Activated CD4-positive, alpha-beta T cell treated with anti-CD3 and anti-CD28 coated beads for 36 hours (primary cell): ENCODE data around the gene AZGP1. TPM values are rescaled to one million over a fixed set of nuclear protein-coding genes. Genes with fewer than 3 reads are reported as not detected.
"Not testable (repeated sequence)": the region's sequence is repeated elsewhere in the genome, so short reads cannot be mapped to it uniquely, and the experiment has no call there.

ENCODE experiments used
- ATAC-seq: fragments of 200-7000 bp; cut with Tn5 transposase; one replicate; pipeline ENCODE4 v1.10.0; 2021; ENCODE audit warnings: mild to moderate bottlenecking, moderate library complexity
- CTCF ChIA-PET: fragments of 350-600 bp; sonication (Branson Sonifier 250); formaldehyde crosslinking; loops from one replicate; lab custom pipeline; 2021; ENCODE audit warnings: antibody characterized with exemption; lab: Charles Lee
- POLR2A ChIA-PET: fragments of 350-600 bp; sonication (Branson Sonifier 250); formaldehyde crosslinking; loops from one replicate; lab custom pipeline; 2021; ENCODE audit warnings: antibody characterized with exemption, inconsistent platforms; lab: Charles Lee
- DNase-seq: peaks from one replicate; pipeline ENCODE4 v3.0.0-alpha.2; 2020
- H3K27ac Mint-ChIP-seq: one replicate; pipeline ENCODE4 v1.8.0; 2021; ENCODE audit warnings: mixed read lengths
- H3K27me3 Mint-ChIP-seq: one replicate; pipeline ENCODE4 v1.8.0; 2021; ENCODE audit warnings: mixed read lengths
- H3K36me3 Mint-ChIP-seq: one replicate; pipeline ENCODE4 v1.8.0; 2021; ENCODE audit warnings: low read depth, mixed read lengths
- H3K4me1 Mint-ChIP-seq: one replicate; pipeline ENCODE4 v1.8.0; 2021; ENCODE audit warnings: mixed read lengths
- H3K4me3 Mint-ChIP-seq: one replicate; pipeline ENCODE4 v1.8.0; 2021; ENCODE audit warnings: mild to moderate bottlenecking, moderate library complexity, mixed read lengths
- H3K9me3 Mint-ChIP-seq: one replicate; pipeline ENCODE4 v1.8.0; 2021; ENCODE audit warnings: low read depth, mixed read lengths
- intact Hi-C, 2 experiments: fragments of 100-400 bp; cut with DNase I in 1 of 2; cut with micrococcal nuclease in 1 of 2; formaldehyde crosslinking; loops; one replicate each; pipeline versions ENCODE4 v1.14.2 to v1.15.1; 2022 to 2024; cut with DNase I, micrococcal nuclease
- total RNA-seq, 2 experiments: library from RNA; stranded (reverse); gene quantifications; one replicate each; pipeline ENCODE4 v1.2.3, GENCODE V29; 2021

The AZGP1 gene
- total RNA-seq, 2 experiments from 2014 or later = not detected

- intact Hi-C loops = loop anchor here (1.0 to 10.0 kb wide), 17 partner anchors 11 to 607 kb away; partner anchors contain the start of genes ZNF3 (in 2 of the 2), AP4M1 (in 1 of the 2), BUD31 (in 1 of the 2) and COPS6 (in 1 of the 2)
- peak within 1 kb of the TSS; percentile 94 for H3K4me3 Mint-ChIP-seq
- ChIA-PET POLR2A (no interaction called here), CTCF (interaction anchor here (0.6 to 3.3 kb wide), 7 partner anchors 9 to 97 kb away, joined by 3 to 14 read pairs (median 4); partner anchors contain the start of genes GJC3, TRIM4 and ZSCAN21)
- peak; percentile 87 for ATAC-seq
- peak; percentile 92 for DNase-seq
- H3K4me1 Mint-ChIP-seq = peaks cover 53% of the 10 kb centered on the region
- H3K27ac Mint-ChIP-seq = peak within 1 kb of the TSS; percentile 96
- no peaks in the 10 kb centered on the region for H3K27me3 Mint-ChIP-seq
- H3K36me3 Mint-ChIP-seq = peaks cover 23% of the 10 kb centered on the region
- no peaks in the 10 kb centered on the region for H3K9me3 Mint-ChIP-seq
These were observed 39.7 kb upstream of the AZGP1 start, which contains the start of gene ZKSCAN1 for GRCh38 chr7:100015232-100016214. ZKSCAN1 (plus strand) TSS chr7:100015596; CDS start chr7:100023507, 7,911 bp downstream.

DNA sequence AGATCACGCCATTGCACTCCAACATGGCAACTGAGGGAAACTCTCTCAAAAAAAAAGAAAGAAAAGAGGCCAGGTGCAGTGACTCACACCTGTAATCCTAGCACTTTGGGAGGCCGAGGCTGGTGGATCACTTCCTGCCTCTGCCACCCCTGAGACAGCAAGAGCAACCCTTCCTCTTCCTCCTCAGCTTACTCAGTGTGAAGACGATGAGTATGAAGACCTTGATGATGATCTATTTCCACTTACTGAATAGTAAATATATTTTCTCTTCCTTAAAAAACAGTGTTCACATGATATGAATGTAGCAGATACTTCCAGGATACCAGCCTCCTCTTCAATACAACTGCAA lies 37.5 kb upstream of the AZGP1 start:
- Mint-ChIP-seq H3K36me3 (peaks cover 12% of the 10 kb centered on the region), H3K9me3 (no peaks in the 10 kb centered on the region), H3K4me1 (peaks cover 34% of the 10 kb centered on the region), H3K27ac (peak overlapping the region; percentile 65), H3K27me3 (no peaks in the 10 kb centered on the region), H3K4me3 (no peak overlapping the region)
- intact Hi-C loops = loop anchor here in 1 of 2 experiments (5.0 to 10.0 kb wide), 2 partner anchors 209 to 531 kb away; no protein-coding TSS in a partner anchor
- CTCF ChIA-PET = interaction anchor here (1.0 to 1.1 kb wide), 3 partner anchors 11 to 97 kb away, joined by 3 to 4 read pairs (median 3); no protein-coding TSS in a partner anchor
- DNase-seq = peak; percentile 73
- ATAC-seq = peak; percentile 80
- POLR2A ChIA-PET = no interaction called here

DNA sequence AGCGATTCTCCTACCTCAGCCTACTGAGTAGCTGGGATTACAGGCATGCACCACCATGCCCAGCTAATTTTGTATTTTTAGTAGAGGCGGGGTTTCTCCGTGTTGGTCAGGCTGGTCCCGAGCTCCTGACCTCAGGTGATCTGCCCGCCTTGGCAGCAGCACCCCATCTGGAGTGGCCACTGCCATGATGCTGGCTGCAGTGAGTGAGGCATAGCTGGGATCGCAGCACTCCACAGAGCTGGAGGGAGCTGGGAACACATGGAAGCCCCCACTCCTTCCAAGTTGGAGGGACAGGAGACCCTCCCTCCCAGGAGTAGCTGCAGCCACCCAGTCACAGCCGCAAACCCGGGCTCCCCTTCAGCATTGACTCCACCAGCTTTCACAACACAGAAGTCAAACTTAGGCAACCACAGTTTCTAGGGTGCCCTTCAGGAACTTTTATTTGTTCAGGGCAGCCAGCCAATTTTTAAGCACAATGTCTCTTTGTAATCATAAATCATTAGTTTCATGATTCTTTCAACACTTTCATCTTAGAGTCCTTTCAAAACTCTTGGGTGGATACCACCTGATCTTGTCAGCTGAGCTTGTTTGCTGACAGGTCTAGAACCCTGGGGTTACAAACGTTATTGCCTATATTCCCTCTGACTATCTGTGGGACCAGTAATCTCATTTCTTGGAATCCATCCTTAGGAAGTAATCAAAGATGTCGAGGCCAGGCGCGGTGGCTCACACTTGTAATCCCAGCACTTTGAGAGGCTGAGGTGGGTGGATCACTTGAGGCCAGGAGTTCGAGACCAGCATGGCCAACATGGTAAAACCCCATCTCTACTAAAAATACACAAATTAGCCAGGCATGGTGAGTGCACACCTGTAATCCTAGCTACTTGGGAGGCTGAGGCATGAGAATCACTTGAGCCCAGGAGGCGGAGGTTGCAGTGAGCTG lies 36.8 kb upstream of the AZGP1 start:
- H3K9me3 Mint-ChIP-seq, ATAC-seq, DNase-seq, H3K27me3 Mint-ChIP-seq, H3K36me3 Mint-ChIP-seq, POLR2A ChIA-PET, H3K4me3 Mint-ChIP-seq: not testable (repeated sequence)
- peak overlapping the region; percentile 65 for H3K27ac Mint-ChIP-seq
- CTCF ChIA-PET = interaction anchor here (1.0 to 1.3 kb wide), 4 partner anchors 10 to 96 kb away, joined by 3 to 4 read pairs (median 3); no protein-coding TSS in a partner anchor
- intact Hi-C loops = loop anchor here in 1 of 2 experiments (5.0 to 10.0 kb wide), 2 partner anchors 210 to 532 kb away; no protein-coding TSS in a partner anchor
- peaks cover 28% of the 10 kb centered on the region for H3K4me1 Mint-ChIP-seq

DNA sequence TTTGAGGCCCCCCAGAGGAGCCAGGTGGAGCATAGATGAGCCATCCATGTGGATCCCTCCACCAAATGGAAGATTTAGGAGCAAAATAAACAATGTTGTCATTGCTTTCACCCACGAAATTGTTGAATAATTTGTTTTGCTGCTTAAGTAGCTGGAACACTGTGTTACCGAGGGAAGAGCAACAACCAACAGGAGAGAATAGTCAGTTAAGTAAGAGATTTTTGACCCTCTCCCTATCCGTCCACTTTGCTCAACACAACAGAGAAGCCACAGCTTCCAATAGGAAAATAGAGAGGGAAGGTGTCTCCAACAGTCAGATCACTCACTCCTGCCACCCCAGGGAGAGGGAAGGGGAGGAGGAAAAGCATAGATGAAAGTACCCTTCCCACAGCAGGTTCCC lies 35.7 kb upstream of the AZGP1 start:
- ChIA-PET CTCF (interaction anchor here (0.7 to 1.3 kb wide), 2 partner anchors 24 to 126 kb away, joined by 3 read pairs; no protein-coding TSS in a partner anchor), POLR2A (no interaction called here)
- intact Hi-C loops = loop anchor here in 1 of 2 experiments (5.0 to 10.0 kb wide), 2 partner anchors 211 to 533 kb away; no protein-coding TSS in a partner anchor
- Mint-ChIP-seq H3K27ac (no peak overlapping the region), H3K4me1 (peaks cover 19% of the 10 kb centered on the region), H3K9me3 (no peaks in the 10 kb centered on the region), H3K4me3 (no peak overlapping the region), H3K36me3 (peaks cover 6% of the 10 kb centered on the region), H3K27me3 (no peaks in the 10 kb centered on the region)
- DNase-seq (no peak), ATAC-seq (no peak)

DNA sequence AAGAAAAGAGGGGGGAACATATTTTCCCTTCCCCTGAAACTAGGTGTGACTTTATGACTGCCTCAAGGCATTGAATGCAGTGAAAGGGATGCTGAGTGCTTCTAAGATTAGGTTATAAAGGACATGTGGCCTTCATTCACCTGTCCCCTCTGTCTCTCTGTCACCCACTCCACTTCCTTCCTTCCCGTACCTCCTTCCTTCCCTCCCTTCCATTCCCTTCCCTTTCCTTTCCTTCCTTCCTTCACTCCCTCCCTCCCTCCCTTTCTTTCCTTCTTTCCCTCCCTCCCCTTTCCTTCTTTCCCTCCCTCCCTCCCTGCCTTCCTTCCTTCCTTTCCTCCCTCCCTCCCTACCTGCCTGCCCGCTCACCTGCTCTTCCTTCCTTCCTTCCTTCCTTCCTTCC lies 35.1 kb upstream of the AZGP1 start:
- CTCF ChIA-PET = interaction anchor here (0.6 to 0.7 kb wide), 2 partner anchors 19 to 126 kb away, joined by 3 to 4 read pairs; no protein-coding TSS in a partner anchor
- H3K9me3 Mint-ChIP-seq = no peaks in the 10 kb centered on the region
- H3K27me3 Mint-ChIP-seq = no peaks in the 10 kb centered on the region
- no peak for ATAC-seq
- no peak for DNase-seq
- no peaks in the 10 kb centered on the region for H3K36me3 Mint-ChIP-seq
- H3K27ac Mint-ChIP-seq = no peak overlapping the region
- peaks cover 14% of the 10 kb centered on the region for H3K4me1 Mint-ChIP-seq
- intact Hi-C loops = loop anchor here in 1 of 2 experiments (5.0 to 10.0 kb wide), 2 partner anchors 211 to 534 kb away; no protein-coding TSS in a partner anchor
- POLR2A ChIA-PET = interaction anchor here (0.6 kb wide), 1 partner anchor 51 kb away, joined by 3 read pairs; no protein-coding TSS in a partner anchor
- H3K4me3 Mint-ChIP-seq = no peak overlapping the region

DNA sequence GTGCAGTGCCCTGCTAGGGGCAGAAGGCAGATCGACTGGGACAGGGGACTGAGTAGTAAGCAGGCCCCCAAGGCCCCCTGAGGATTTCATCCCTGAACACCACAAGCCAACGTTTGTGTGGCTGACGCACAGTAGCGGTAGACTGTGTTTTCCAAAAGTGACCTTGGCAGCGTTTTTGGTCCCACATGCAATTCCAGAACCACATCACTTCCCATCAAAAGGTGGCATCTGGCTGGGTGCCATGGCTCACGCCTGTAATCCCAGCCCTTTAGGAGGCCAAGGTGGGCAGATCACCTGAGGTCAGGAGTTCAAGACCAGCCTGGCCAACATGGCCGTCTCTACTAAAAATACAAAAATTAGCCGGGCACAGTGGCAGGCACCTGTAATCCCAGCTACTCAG lies 34.1 kb upstream of the AZGP1 start:
- ATAC-seq, CTCF ChIA-PET, H3K27me3 Mint-ChIP-seq, POLR2A ChIA-PET, H3K27ac Mint-ChIP-seq, DNase-seq, H3K4me3 Mint-ChIP-seq, H3K36me3 Mint-ChIP-seq, H3K9me3 Mint-ChIP-seq: not testable (repeated sequence)
- intact Hi-C loops = loop anchor here in 1 of 2 experiments (5.0 to 10.0 kb wide), 2 partner anchors 212 to 535 kb away; no protein-coding TSS in a partner anchor
- peaks cover 10% of the 10 kb centered on the region for H3K4me1 Mint-ChIP-seq

DNA sequence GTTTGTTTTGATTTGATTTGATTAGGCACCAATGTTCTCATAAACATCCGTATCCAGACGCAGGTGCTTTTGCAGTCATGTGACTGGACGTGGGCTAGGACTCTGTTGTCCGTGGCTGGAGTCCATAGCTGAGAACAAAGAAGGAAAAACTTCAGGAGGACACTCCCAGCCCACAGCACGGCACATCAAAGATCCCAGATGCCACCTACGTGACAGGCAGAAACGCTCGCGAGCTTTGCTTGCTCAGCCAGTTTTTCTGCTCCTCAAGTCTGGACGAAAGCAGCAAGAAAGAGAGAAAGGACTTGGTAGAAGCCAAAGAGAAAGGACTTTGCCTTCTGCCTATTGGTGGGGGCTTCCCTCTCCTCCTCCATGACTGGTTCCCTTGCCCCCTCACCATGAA lies 32.7 kb upstream of the AZGP1 start:
- CTCF ChIA-PET = interaction anchor here (0.7 to 2.2 kb wide), 2 partner anchors 15 to 55 kb away, joined by 3 to 4 read pairs; no protein-coding TSS in a partner anchor
- no peak for ATAC-seq
- no peak overlapping the region for H3K27ac Mint-ChIP-seq
- POLR2A ChIA-PET = interaction anchor here (0.6 kb wide), 1 partner anchor 537 kb away, joined by 8 read pairs; no protein-coding TSS in a partner anchor
- intact Hi-C loops = no loop called here
- H3K4me3 Mint-ChIP-seq = no peak overlapping the region
- H3K36me3 Mint-ChIP-seq = no peaks in the 10 kb centered on the region
- H3K27me3 Mint-ChIP-seq = no peaks in the 10 kb centered on the region
- no peak for DNase-seq
- peaks cover 8% of the 10 kb centered on the region for H3K4me1 Mint-ChIP-seq
- H3K9me3 Mint-ChIP-seq = no peaks in the 10 kb centered on the region

DNA sequence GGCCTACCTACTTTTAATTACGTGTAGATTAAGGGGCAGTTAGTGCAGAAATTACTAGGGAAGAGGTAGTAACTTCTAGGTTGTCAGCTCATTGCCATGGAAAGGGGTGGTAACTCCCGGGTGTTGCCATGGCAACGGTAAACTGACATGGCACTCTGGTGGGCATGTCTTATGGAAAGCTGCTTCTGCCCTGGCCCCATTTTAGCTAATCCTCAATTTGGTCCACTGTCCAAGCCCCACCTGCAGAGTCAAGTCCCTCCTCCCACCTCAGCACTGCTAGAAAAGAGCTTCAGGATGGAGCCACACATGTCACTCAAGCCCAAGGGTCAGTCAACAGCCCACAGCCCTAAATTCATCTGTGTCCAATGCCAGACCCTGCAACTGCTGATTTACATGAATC lies 32.1 kb upstream of the AZGP1 start:
- ATAC-seq (no peak), DNase-seq (no peak)
- ChIA-PET POLR2A (interaction anchor here (0.6 kb wide), 1 partner anchor 536 kb away, joined by 8 read pairs; no protein-coding TSS in a partner anchor), CTCF (interaction anchor here (0.7 to 2.2 kb wide), 3 partner anchors 14 to 55 kb away, joined by 3 to 4 read pairs (median 3); no protein-coding TSS in a partner anchor)
- Mint-ChIP-seq H3K4me1 (peaks cover 2% of the 10 kb centered on the region), H3K36me3 (no peaks in the 10 kb centered on the region), H3K4me3 (no peak overlapping the region), H3K27ac (no peak overlapping the region), H3K27me3 (no peaks in the 10 kb centered on the region), H3K9me3 (no peaks in the 10 kb centered on the region)
- intact Hi-C loops = no loop called here

DNA sequence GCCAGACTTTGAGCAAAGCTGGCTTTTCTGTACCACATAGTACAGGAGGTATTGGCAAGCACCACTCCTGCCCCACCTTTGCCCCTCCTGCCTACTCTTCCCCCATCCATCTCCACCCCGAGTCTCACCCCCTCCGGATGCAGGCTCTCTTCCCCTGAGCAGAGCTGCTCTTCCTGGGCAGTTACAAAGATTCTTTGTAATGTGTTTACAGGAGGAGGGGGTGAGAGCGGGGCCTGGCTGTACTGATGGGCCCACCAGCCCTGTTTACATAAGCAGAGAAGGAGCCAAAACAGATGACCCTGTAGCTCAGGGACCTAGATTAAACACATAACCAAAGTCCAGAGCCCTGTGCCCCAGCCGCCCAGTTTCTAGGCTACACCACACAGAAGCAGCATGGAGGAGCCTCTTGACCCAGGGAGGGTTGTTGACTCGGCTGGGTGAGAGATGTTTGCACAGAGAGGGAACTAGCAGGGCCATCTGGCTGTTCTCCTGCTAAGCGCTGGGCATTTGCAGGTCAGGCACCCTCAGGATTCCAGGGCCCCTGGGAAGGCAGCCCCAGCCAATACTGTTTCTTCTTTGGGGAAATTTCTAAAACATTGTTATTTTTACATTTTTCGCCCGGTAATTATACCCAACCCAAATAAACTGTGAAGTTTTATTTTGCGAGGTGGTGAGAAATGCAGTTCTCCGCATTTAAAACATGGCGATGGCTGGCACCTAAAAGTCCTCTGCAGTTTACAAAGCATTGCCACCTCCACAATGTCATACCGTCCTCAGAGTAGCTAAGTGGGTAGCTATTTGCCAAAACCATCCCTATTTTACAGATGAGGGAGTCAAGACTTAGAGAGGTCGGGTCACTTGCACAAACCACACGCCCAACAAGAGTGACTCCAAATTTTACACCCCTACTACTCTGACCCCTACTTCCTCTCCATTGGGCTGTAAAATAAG lies 28.2 kb upstream of the AZGP1 start:
- no peaks in the 10 kb centered on the region for H3K9me3 Mint-ChIP-seq
- DNase-seq = no peak
- H3K4me3 Mint-ChIP-seq = no peak overlapping the region
- H3K27ac Mint-ChIP-seq = no peak overlapping the region
- intact Hi-C loops = no loop called here
- no peaks in the 10 kb centered on the region for H3K27me3 Mint-ChIP-seq
- CTCF ChIA-PET = interaction anchor here (1.0 to 1.3 kb wide), 3 partner anchors 11 to 92 kb away, joined by 3 to 5 read pairs (median 3); no protein-coding TSS in a partner anchor
- no peaks in the 10 kb centered on the region for H3K4me1 Mint-ChIP-seq
- no peaks in the 10 kb centered on the region for H3K36me3 Mint-ChIP-seq
- POLR2A ChIA-PET = no interaction called here
- no peak for ATAC-seq
